ENCODE measurements around the gene ADAMTS6.
"Not testable (repeated sequence)": the region's sequence is repeated elsewhere in the genome, so short reads cannot be mapped to it uniquely, and the experiment has no call there.

ADAMTS6 gene

GRCh38 chr5:65481635-65482295 lies at the start of gene ADAMTS6:
Gene ADAMTS6, minus strand, starts transcription at chr5:65481920. Its CDS starts 8,247 bp downstream, at chr5:65473673.
- peak; percentile 31 for DNase-seq (ENCODE audit: low spot score)

GRCh38 chr5:65530904-65531303 lies 49.2 kb upstream of the ADAMTS6 start:
- no peak for DNase-seq (ENCODE audit: low spot score)

- no peak for DNase-seq (ENCODE audit: low spot score)
These were observed 44.0 kb upstream of the ADAMTS6 start for GRCh38 chr5:65525726-65526125.

- no peak for DNase-seq (ENCODE audit: low spot score)
These were observed 30.6 kb upstream of the ADAMTS6 start for GRCh38 chr5:65512170-65512937.

GRCh38 chr5:65508978-65509377 lies 27.3 kb upstream of the ADAMTS6 start:
- DNase-seq (ENCODE audit: low spot score): no peak

- no peak for DNase-seq (ENCODE audit: low spot score)
These were observed 25.2 kb upstream of the ADAMTS6 start for GRCh38 chr5:65506961-65507360.

GRCh38 chr5:65489119-65489518 lies 7.4 kb upstream of the ADAMTS6 start:
- no peak for DNase-seq (ENCODE audit: low spot score)

- DNase-seq (ENCODE audit: low spot score): not testable (repeated sequence)
These were observed 6.4 kb upstream of the ADAMTS6 start for GRCh38 chr5:65488038-65488687.

GRCh38 chr5:65486803-65487202 lies 5.1 kb upstream of the ADAMTS6 start:
- DNase-seq (ENCODE audit: low spot score): not testable (repeated sequence)

- no peak for DNase-seq (ENCODE audit: low spot score)
These were observed 3.7 kb upstream of the ADAMTS6 start for GRCh38 chr5:65485405-65485804.

- DNase-seq (ENCODE audit: low spot score): peak; percentile 34
These were observed 2.0 kb upstream of the ADAMTS6 start for GRCh38 chr5:65483546-65484346.

GRCh38 chr5:65482736-65483545 lies 1.2 kb upstream of the ADAMTS6 start:
- no peak for DNase-seq (ENCODE audit: low spot score)

- no peak for DNase-seq (ENCODE audit: low spot score)
These were observed 596 bp upstream of the ADAMTS6 start for GRCh38 chr5:65482296-65482735.

GRCh38 chr5:65481171-65481581 lies 544 bp downstream of the ADAMTS6 start:
- DNase-seq (ENCODE audit: low spot score): no peak

- DNase-seq (ENCODE audit: low spot score): peak; percentile 49
These were observed 1.3 kb downstream of the ADAMTS6 start for GRCh38 chr5:65480306-65480865.

GRCh38 chr5:65479527-65479926 lies 2.2 kb downstream of the ADAMTS6 start:
- no peak for DNase-seq (ENCODE audit: low spot score)

- no peak for DNase-seq (ENCODE audit: low spot score)
These were observed 3.4 kb downstream of the ADAMTS6 start for GRCh38 chr5:65478336-65478735.

GRCh38 chr5:65475895-65476294 lies 5.8 kb downstream of the ADAMTS6 start:
- DNase-seq (ENCODE audit: low spot score): no peak

- DNase-seq (ENCODE audit: low spot score): no peak
These were observed 6.4 kb downstream of the ADAMTS6 start for GRCh38 chr5:65475336-65475735.

- no peak for DNase-seq (ENCODE audit: low spot score)
These were observed 7.5 kb downstream of the ADAMTS6 start for GRCh38 chr5:65474130-65474711.
